ENCODE measurements around the gene CFAP52. TPM values are rescaled to one million over a fixed set of nuclear protein-coding genes. Genes with fewer than 3 reads are reported as not detected.

The CFAP52 gene
- polyA plus RNA-seq, 1 donor (not counting 4 experiments of a cell fraction or from before 2014, with no cell fraction given): 0.08 TPM

DNA sequence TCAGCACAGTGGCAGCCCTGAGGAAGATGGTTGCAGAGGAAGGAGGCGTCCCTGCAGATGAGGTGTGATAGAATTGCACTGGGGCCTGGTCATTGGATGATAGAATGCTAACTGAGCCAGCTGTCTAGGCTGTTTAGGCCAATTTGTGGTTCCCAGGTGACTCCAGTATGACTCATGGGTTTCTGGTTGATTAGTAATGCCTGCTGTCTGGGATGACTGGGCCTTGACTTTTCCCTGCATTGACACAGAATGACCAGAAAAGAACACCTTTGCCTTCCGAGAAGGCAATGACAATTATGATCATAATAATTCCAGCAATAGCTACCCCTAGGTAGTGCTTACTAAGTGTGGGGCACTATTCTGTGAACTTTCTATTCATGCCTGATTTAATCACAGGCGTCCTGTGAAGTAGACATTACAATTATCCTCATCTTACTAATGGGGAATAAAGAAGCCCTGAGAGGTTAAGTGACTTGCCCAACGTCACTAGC, 100.4 kb downstream of the CFAP52 start:
- H3K79me2 ChIP-seq (ENCODE audit: control insufficient read depth, insufficient read depth, low read length): no peaks in the 10 kb centered on the region
- H3K4me3 ChIP-seq (ENCODE audit: control insufficient read depth in 2 of 3, extremely low read depth in 1 of 3, insufficient read depth in 2 of 3, low read depth in 1 of 3, low read length in 3 of 3): peak overlapping the region in 2 of 3 experiments; percentile 33 to 49
- H3K9ac ChIP-seq (ENCODE audit: control insufficient read depth, extremely low read depth, insufficient read depth, low read length): peak overlapping the region; percentile 63
- DNase-seq (ENCODE audit: low read depth, low spot score) (peak; percentile 87), FAIRE-seq (peak; percentile 96)
- H3K27me3 ChIP-seq (ENCODE audit: control insufficient read depth, extremely low read depth, insufficient read depth, low read length): no peaks in the 10 kb centered on the region
- TF ChIP-seq, protein P1, sequence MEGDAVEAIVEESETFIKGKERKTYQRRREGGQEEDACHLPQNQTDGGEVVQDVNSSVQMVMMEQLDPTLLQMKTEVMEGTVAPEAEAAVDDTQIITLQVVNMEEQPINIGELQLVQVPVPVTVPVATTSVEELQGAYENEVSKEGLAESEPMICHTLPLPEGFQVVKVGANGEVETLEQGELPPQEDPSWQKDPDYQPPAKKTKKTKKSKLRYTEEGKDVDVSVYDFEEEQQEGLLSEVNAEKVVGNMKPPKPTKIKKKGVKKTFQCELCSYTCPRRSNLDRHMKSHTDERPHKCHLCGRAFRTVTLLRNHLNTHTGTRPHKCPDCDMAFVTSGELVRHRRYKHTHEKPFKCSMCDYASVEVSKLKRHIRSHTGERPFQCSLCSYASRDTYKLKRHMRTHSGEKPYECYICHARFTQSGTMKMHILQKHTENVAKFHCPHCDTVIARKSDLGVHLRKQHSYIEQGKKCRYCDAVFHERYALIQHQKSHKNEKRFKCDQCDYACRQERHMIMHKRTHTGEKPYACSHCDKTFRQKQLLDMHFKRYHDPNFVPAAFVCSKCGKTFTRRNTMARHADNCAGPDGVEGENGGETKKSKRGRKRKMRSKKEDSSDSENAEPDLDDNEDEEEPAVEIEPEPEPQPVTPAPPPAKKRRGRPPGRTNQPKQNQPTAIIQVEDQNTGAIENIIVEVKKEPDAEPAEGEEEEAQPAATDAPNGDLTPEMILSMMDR (optimal IDR thresholded peaks at IDR 0.05 in 1 of 3, IDR thresholded peaks at IDR 0.05 in 1 of 3, conservative IDR thresholded peaks at IDR 0.05 in 1 of 3; ENCODE audit: extremely low read depth in 1 of 3, insufficient read depth in 2 of 3, low read length in 3 of 3): no peak
- TF ChIP-seq EZH2 (IDR thresholded peaks at IDR 0.05; ENCODE audit: low read length): no peak
- H3K9me1 ChIP-seq (ENCODE audit: control insufficient read depth, extremely low read depth, insufficient read depth, low read length): no peaks in the 10 kb centered on the region
- peak overlapping the region; percentile 79 for H3K4me2 ChIP-seq (ENCODE audit: control insufficient read depth, extremely low read depth, insufficient read depth, low read depth, low read length)
- H3K36me3 ChIP-seq (ENCODE audit: control insufficient read depth in 2 of 2, extremely low read depth in 1 of 2, insufficient read depth in 2 of 2, low read length in 2 of 2): peaks cover 5 to 7% of the 10 kb centered on the region in 2 experiments
- H3K4me1 ChIP-seq (ENCODE audit: control insufficient read depth, extremely low read depth, insufficient read depth, low read length): peaks cover 18% of the 10 kb centered on the region
- H3K27ac ChIP-seq (ENCODE audit: control insufficient read depth, insufficient read depth, low read length): peak overlapping the region; percentile 93
- dilution Hi-C loops (cut with MboI; ENCODE audit: extremely low pct_ligation_motif_present, low sequenced_read_pairs): no loop called here
- no peak overlapping the region for H2AFZ ChIP-seq (ENCODE audit: control insufficient read depth, low read length)
- H4K20me1 ChIP-seq (ENCODE audit: control insufficient read depth, extremely low read depth, insufficient read depth, low read length): no peaks in the 10 kb centered on the region
- peaks cover 8% of the 10 kb centered on the region for H3K9me3 ChIP-seq (ENCODE audit: control insufficient read depth, low read depth, low read length)

DNA sequence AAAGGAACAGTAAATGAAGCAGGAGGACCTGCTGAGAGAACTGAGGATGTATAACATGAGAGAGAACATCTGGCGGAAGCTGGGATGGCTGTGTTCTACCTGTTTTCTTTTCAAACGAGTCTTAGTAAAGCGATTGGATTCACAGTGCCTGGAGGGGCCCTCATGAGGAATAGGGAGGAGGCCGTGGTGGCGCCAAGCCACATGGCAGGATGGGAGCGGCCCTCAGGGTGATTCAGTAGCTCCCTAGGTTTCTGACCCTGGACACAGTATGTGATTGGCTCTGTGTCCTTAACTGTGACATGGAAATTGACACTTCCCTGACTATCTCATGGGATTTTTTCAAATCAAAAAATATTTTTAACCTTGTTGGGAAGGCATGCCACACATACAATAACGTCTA, 101.0 kb downstream of the CFAP52 start:
- TF ChIP-seq, protein P1 (optimal IDR thresholded peaks at IDR 0.05 in 1 of 3, IDR thresholded peaks at IDR 0.05 in 1 of 3, conservative IDR thresholded peaks at IDR 0.05 in 1 of 3; ENCODE audit: extremely low read depth in 1 of 3, insufficient read depth in 2 of 3, low read length in 3 of 3): no peak
- peaks cover 8% of the 10 kb centered on the region for H3K9me3 ChIP-seq (ENCODE audit: control insufficient read depth, low read depth, low read length)
- H3K9me1 ChIP-seq (ENCODE audit: control insufficient read depth, extremely low read depth, insufficient read depth, low read length): no peaks in the 10 kb centered on the region
- no peaks in the 10 kb centered on the region for H3K27me3 ChIP-seq (ENCODE audit: control insufficient read depth, extremely low read depth, insufficient read depth, low read length)
- no peaks in the 10 kb centered on the region for H4K20me1 ChIP-seq (ENCODE audit: control insufficient read depth, extremely low read depth, insufficient read depth, low read length)
- H3K27ac ChIP-seq (ENCODE audit: control insufficient read depth, insufficient read depth, low read length): peak overlapping the region; percentile 93
- FAIRE-seq: peak; percentile 43
- peak overlapping the region; percentile 63 for H3K9ac ChIP-seq (ENCODE audit: control insufficient read depth, extremely low read depth, insufficient read depth, low read length)
- peaks cover 18% of the 10 kb centered on the region for H3K4me1 ChIP-seq (ENCODE audit: control insufficient read depth, extremely low read depth, insufficient read depth, low read length)
- peak overlapping the region; percentile 79 for H3K4me2 ChIP-seq (ENCODE audit: control insufficient read depth, extremely low read depth, insufficient read depth, low read depth, low read length)
- dilution Hi-C loops (cut with MboI; ENCODE audit: extremely low pct_ligation_motif_present, low sequenced_read_pairs): no loop called here
- peak overlapping the region in 2 of 3 experiments; percentile 33 to 49 for H3K4me3 ChIP-seq (ENCODE audit: control insufficient read depth in 2 of 3, extremely low read depth in 1 of 3, insufficient read depth in 2 of 3, low read depth in 1 of 3, low read length in 3 of 3)
- peak; percentile 44 for DNase-seq (ENCODE audit: low read depth, low spot score)
- no peaks in the 10 kb centered on the region for H3K79me2 ChIP-seq (ENCODE audit: control insufficient read depth, insufficient read depth, low read length)
- peaks cover 6 to 7% of the 10 kb centered on the region in 2 experiments for H3K36me3 ChIP-seq (ENCODE audit: control insufficient read depth in 2 of 2, extremely low read depth in 1 of 2, insufficient read depth in 2 of 2, low read length in 2 of 2)
- peak overlapping the region; percentile 62 for H2AFZ ChIP-seq (ENCODE audit: control insufficient read depth, low read length)
